NCI-H2107 treated with DMSO at 0.1 percent for 48 hours (cell line): Measurements from ENCODE around the gene PLAAT2.
"Not testable (repeated sequence)": the region's sequence is repeated elsewhere in the genome, so short reads cannot be mapped to it uniquely, and the experiment has no call there.

ENCODE experiments used
- DNase-seq: peaks from one replicate; lab custom pipeline; 2025; ENCODE audit not compliant: unreplicated experiment; lab: John Stamatoyannopoulos, UW

The PLAAT2 gene

GRCh38 chr11:63550156-63550700, 13.0 kb downstream of the PLAAT2 start:
- DNase-seq, result not testable (repeated sequence)

GRCh38 chr11:63549411-63549810, 13.8 kb downstream of the PLAAT2 start:
- DNase-seq, result no peak

- DNase-seq, result no peak
These were observed 15.0 kb downstream of the PLAAT2 start for GRCh38 chr11:63548178-63548577.

- no peak for DNase-seq
These were observed 16.1 kb downstream of the PLAAT2 start for GRCh38 chr11:63547061-63547460.

GRCh38 chr11:63543711-63544110, 19.5 kb downstream of the PLAAT2 start:
- DNase-seq, result no peak

GRCh38 chr11:63542506-63542905, 20.7 kb downstream of the PLAAT2 start:
- DNase-seq, result not testable (repeated sequence)

GRCh38 chr11:63537293-63538101, 25.7 kb downstream of the PLAAT2 start:
- peak; percentile 44 for DNase-seq

GRCh38 chr11:63536669-63537292, 26.4 kb downstream of the PLAAT2 start, which contains the start of gene PLAAT4:
TSS of gene PLAAT4 (plus strand) at chr11:63536808. CDS start at chr11:63536869, 61 bp downstream.
- DNase-seq, result peak; percentile 44

- no peak for DNase-seq
These were observed 27.4 kb downstream of the PLAAT2 start for GRCh38 chr11:63535734-63536133.

GRCh38 chr11:63534895-63535461, 28.2 kb downstream of the PLAAT2 start:
- DNase-seq, result no peak

GRCh38 chr11:63534076-63534475, 29.1 kb downstream of the PLAAT2 start:
- DNase-seq, result no peak

GRCh38 chr11:63532799-63533475, 30.2 kb downstream of the PLAAT2 start:
- no peak for DNase-seq

GRCh38 chr11:63532117-63532516, 31.1 kb downstream of the PLAAT2 start:
- DNase-seq, result no peak

- DNase-seq, result not testable (repeated sequence)
These were observed 31.9 kb downstream of the PLAAT2 start for GRCh38 chr11:63531074-63531792.

- DNase-seq, result no peak
These were observed 33.2 kb downstream of the PLAAT2 start for GRCh38 chr11:63530021-63530420.

GRCh38 chr11:63529373-63529772, 33.8 kb downstream of the PLAAT2 start:
- DNase-seq, result not testable (repeated sequence)

- not testable (repeated sequence) for DNase-seq
These were observed 34.4 kb downstream of the PLAAT2 start for GRCh38 chr11:63528729-63529278.

GRCh38 chr11:63528156-63528555, 35.0 kb downstream of the PLAAT2 start:
- not testable (repeated sequence) for DNase-seq

GRCh38 chr11:63527667-63528066, 35.5 kb downstream of the PLAAT2 start:
- DNase-seq, result no peak

GRCh38 chr11:63523151-63523550, 40.0 kb downstream of the PLAAT2 start:
- no peak for DNase-seq
